ENCODE data around the gene FAM219A. TPM values are rescaled to one million over a fixed set of nuclear protein-coding genes. Genes with fewer than 3 reads are reported as not detected.
"Not testable (repeated sequence)": the region's sequence is repeated elsewhere in the genome, so short reads cannot be mapped to it uniquely, and the experiment has no call there.

FAM219A gene
- total RNA-seq, 4 donors from 2014 or later, result 6.6 to 14.3 (median 10.5) TPM

GRCh38 chr9:34443533-34443932 is 14.8 kb downstream of the FAM219A start:
- Histone ChIP-seq H3K27ac (no peak overlapping the region), H3K4me1 (peaks cover 0 to 5% of the 10 kb centered on the region in 2 donors), H3K36me3 (no peaks in the 10 kb centered on the region), H3K27me3 (no peaks in the 10 kb centered on the region), H3K4me3 (replicated peaks in 1 of 3) (no peak overlapping the region), H3K9me3 (no peaks in the 10 kb centered on the region)
- DNase-seq, result no peak
- TF ChIP-seq CTCF (IDR thresholded peaks at IDR 0.05), result no peak
- no peak for TF ChIP-seq POLR2A (IDR thresholded peaks at IDR 0.05)
- intact Hi-C loops (cut with DNase I), result no loop called here
- WGBS, 2 donors, result 76 to 78% methylated on average over 2 of the region's 2 CpGs

- Histone ChIP-seq H3K36me3 (no peaks in the 10 kb centered on the region), H3K9me3 (no peaks in the 10 kb centered on the region), H3K27me3 (no peaks in the 10 kb centered on the region), H3K27ac (no peak overlapping the region), H3K4me1 (peaks cover 0 to 5% of the 10 kb centered on the region in 2 donors), H3K4me3 (replicated peaks in 1 of 3) (no peak overlapping the region)
- DNase-seq, result no peak
- TF ChIP-seq POLR2A (IDR thresholded peaks at IDR 0.05) (no peak), CTCF (IDR thresholded peaks at IDR 0.05) (no peak)
- intact Hi-C loops (cut with DNase I), result no loop called here
- WGBS, 2 donors, result 94 to 96% methylated on average over 1 of the region's 1 CpG
Observed at GRCh38 chr9:34442770-34443169, 15.6 kb downstream of the FAM219A start.

- Histone ChIP-seq H3K27ac (no peak overlapping the region), H3K4me3 (replicated peaks in 1 of 3) (no peak overlapping the region), H3K36me3 (no peaks in the 10 kb centered on the region), H3K4me1 (peaks cover 0 to 5% of the 10 kb centered on the region in 2 donors), H3K27me3 (no peaks in the 10 kb centered on the region), H3K9me3 (no peaks in the 10 kb centered on the region)
- intact Hi-C loops (cut with DNase I), result no loop called here
- no peak for TF ChIP-seq POLR2A (IDR thresholded peaks at IDR 0.05)
- TF ChIP-seq CTCF (IDR thresholded peaks at IDR 0.05), result no peak
- DNase-seq, result no peak
Observed at GRCh38 chr9:34440017-34440416, 18.4 kb downstream of the FAM219A start.

- H3K36me3 ChIP-seq; H3K4me1 ChIP-seq; H3K4me3 ChIP-seq (replicated peaks in 1 of 3); H3K9me3 ChIP-seq; DNase-seq; H3K27ac ChIP-seq; H3K27me3 ChIP-seq: not testable (repeated sequence)
- intact Hi-C loops (cut with DNase I), result loop anchor here (5.0 kb wide), 1 partner anchor 64 kb away; no protein-coding TSS in a partner anchor
- 92 to 97% methylated on average over 3 to 4 of the region's 4 CpGs for WGBS, 2 donors
Observed at GRCh38 chr9:34438465-34438864, 19.9 kb downstream of the FAM219A start.

GRCh38 chr9:34437926-34438307 is 20.5 kb downstream of the FAM219A start:
- H3K4me1 ChIP-seq; H3K36me3 ChIP-seq; H3K27ac ChIP-seq; DNase-seq; H3K4me3 ChIP-seq (replicated peaks in 1 of 3); H3K9me3 ChIP-seq; H3K27me3 ChIP-seq: not testable (repeated sequence)
- intact Hi-C loops (cut with DNase I), result loop anchor here (5.0 kb wide), 1 partner anchor 64 kb away; no protein-coding TSS in a partner anchor
- WGBS, 2 donors, result 97 to 100% methylated on average over 9 to 23 of the region's 28 CpGs

GRCh38 chr9:34437006-34437925 is 21.1 kb downstream of the FAM219A start:
- intact Hi-C loops (cut with DNase I), result loop anchor here (5.0 kb wide), 1 partner anchor 65 kb away; no protein-coding TSS in a partner anchor
- H3K27ac ChIP-seq, result no peak overlapping the region
- no peaks in the 10 kb centered on the region for H3K9me3 ChIP-seq
- H3K36me3 ChIP-seq, result no peaks in the 10 kb centered on the region
- no peak overlapping the region for H3K4me3 ChIP-seq (replicated peaks in 1 of 3)
- peak; percentile 50 to 57 for DNase-seq
- TF ChIP-seq CTCF (IDR thresholded peaks at IDR 0.05) (peak; percentile 29 to 63 (median 62)), POLR2A (IDR thresholded peaks at IDR 0.05) (no peak)
- H3K4me1 ChIP-seq, result peaks cover 0 to 5% of the 10 kb centered on the region in 2 donors
- no peaks in the 10 kb centered on the region for H3K27me3 ChIP-seq
- WGBS, 2 donors, result 69 to 72% methylated on average over 10 to 14 of the region's 14 CpGs
